Kidney epithelial cell (primary cell): ENCODE data around the gene ST6GALNAC3. TPM values are rescaled to one million over a fixed set of nuclear protein-coding genes. Genes with fewer than 3 reads are reported as not detected.

Experiments
- DNase-seq: peaks from one replicate; pipeline ENCODE4 v3.0.0-alpha.2; 2010; ENCODE audit warnings: low read depth
- H3K27me3 ChIP-seq: 2 replicates; pipeline ENCODE4 v1.6.0; 2011; ENCODE audit warnings: low read length; ENCODE audit not compliant: control insufficient read depth, insufficient read depth
- H3K36me3 ChIP-seq: 2 replicates; pipeline ENCODE4 v1.5.1; 2011; ENCODE audit warnings: low read length; ENCODE audit not compliant: control insufficient read depth, insufficient read depth
- H3K4me3 ChIP-seq: 2 replicates; pipeline ENCODE4 v1.5.1; 2011; ENCODE audit warnings: low read depth, mild to moderate bottlenecking, control low read depth, low read length
- CTCF ChIP-seq: IDR thresholded peaks from 2 replicates; pipeline ENCODE4 v1.5.1; 2011; ENCODE audit warnings: mild to moderate bottlenecking, moderate library complexity, low read length, control low read depth, inconsistent platforms; ENCODE audit not compliant: insufficient read depth, poor library complexity, severe bottlenecking
- total RNA-seq: library from RNA; depleted of rRNA; stranded (reverse); fragments of >200 nt; gene quantifications from 2 replicates; pipeline ENCODE4 v1.2.3, GENCODE V29; 2015

ST6GALNAC3 gene
- total RNA-seq, 1 donor from 2014 or later: 4.1 TPM

GRCh38 chr1:76162254-76162653 lies 87.7 kb downstream of the ST6GALNAC3 start:
- Histone ChIP-seq H3K27me3 (no peaks in the 10 kb centered on the region), H3K4me3 (no peak overlapping the region), H3K36me3 (no peaks in the 10 kb centered on the region)
- TF ChIP-seq CTCF: no peak
- DNase-seq: no peak

GRCh38 chr1:76164165-76164564 lies 89.6 kb downstream of the ST6GALNAC3 start:
- H3K4me3 ChIP-seq: no peak overlapping the region
- no peaks in the 10 kb centered on the region for H3K36me3 ChIP-seq
- DNase-seq: no peak
- TF ChIP-seq CTCF: no peak
- no peaks in the 10 kb centered on the region for H3K27me3 ChIP-seq

- no peaks in the 10 kb centered on the region for H3K27me3 ChIP-seq
- TF ChIP-seq CTCF: no peak
- no peaks in the 10 kb centered on the region for H3K36me3 ChIP-seq
- DNase-seq: no peak
- no peak overlapping the region for H3K4me3 ChIP-seq
Observed at GRCh38 chr1:76170084-76170483, 95.5 kb downstream of the ST6GALNAC3 start.

GRCh38 chr1:76170513-76170912 lies 96.0 kb downstream of the ST6GALNAC3 start:
- Histone ChIP-seq H3K4me3 (no peak overlapping the region), H3K27me3 (no peaks in the 10 kb centered on the region), H3K36me3 (no peaks in the 10 kb centered on the region)
- TF ChIP-seq CTCF: no peak
- no peak for DNase-seq

- TF ChIP-seq CTCF: no peak
- Histone ChIP-seq H3K27me3 (no peaks in the 10 kb centered on the region), H3K4me3 (no peak overlapping the region), H3K36me3 (no peaks in the 10 kb centered on the region)
- DNase-seq: no peak
Observed at GRCh38 chr1:76176000-76176399, 101.5 kb downstream of the ST6GALNAC3 start.

- Histone ChIP-seq H3K27me3 (no peaks in the 10 kb centered on the region), H3K36me3 (no peaks in the 10 kb centered on the region)
Observed at GRCh38 chr1:76177615-76178014, 103.1 kb downstream of the ST6GALNAC3 start.

More at GRCh38 chr1:76177615-76178014, 103.1 kb downstream of the ST6GALNAC3 start:
- DNase-seq: no peak
- no peak overlapping the region for H3K4me3 ChIP-seq
- no peak for TF ChIP-seq CTCF
